Suprapubic skin (tissue), 4 donors: ENCODE results near the gene MAGEF1. TPM values are rescaled to one million over a fixed set of nuclear protein-coding genes. Genes with fewer than 3 reads are reported as not detected.
A peak's percentile ranks its signal among the peaks of the same experiment; 100 is the strongest.

Experiments used
- DNase-seq, 2 donors: peaks; one replicate each; pipeline ENCODE4 v3.0.0-alpha.2; 2019; ENCODE audit warnings: low spot score in 2 of 2
- H3K27ac ChIP-seq: fragments of 200-600 bp; sonication (generic); one replicate; pipeline ENCODE4 v1.5.1; 2019
- H3K27me3 ChIP-seq: fragments of 200-600 bp; sonication (generic); one replicate; pipeline ENCODE4 v1.5.1; 2019
- H3K36me3 ChIP-seq: fragments of 200-600 bp; sonication (generic); one replicate; pipeline ENCODE4 v1.5.1; 2019
- H3K4me1 ChIP-seq: fragments of 200-600 bp; sonication (generic); one replicate; pipeline ENCODE4 v1.5.1; 2019
- H3K4me3 ChIP-seq: fragments of 200-600 bp; sonication (generic); one replicate; pipeline ENCODE4 v1.5.1; 2019; ENCODE audit warnings: mild to moderate bottlenecking
- H3K9me3 ChIP-seq: fragments of 200-600 bp; sonication (generic); one replicate; pipeline ENCODE4 v1.5.1; 2019
- EP300 ChIP-seq: sonication (generic); formaldehyde crosslinking; IDR thresholded peaks from one replicate; pipeline ENCODE4 v1.6.1; 2017; ENCODE audit warnings: antibody characterized with exemption
- POLR2A ChIP-seq, 2 donors: fragments of 450-650 bp; IDR thresholded peaks; one replicate each; pipeline ENCODE4 v1.6.1; 2017; ENCODE audit warnings: antibody characterized with exemption in 2 of 2, mild to moderate bottlenecking in 2 of 2, moderate library complexity in 2 of 2
- POLR2AphosphoS5 ChIP-seq, 3 donors: sonication (generic); formaldehyde crosslinking; IDR thresholded peaks; one replicate each; pipeline ENCODE4 v1.6.1; 2017; ENCODE audit warnings: antibody characterized with exemption in 3 of 3
- WGBS: methylation state at CpG from one replicate; pipeline ENCODE4 v1.1.5; 2018; 5-methylcytosine and 5-hydroxymethylcytosine counted together
- total RNA-seq, 4 donors: library from RNA; depleted of rRNA; stranded (reverse); fragments of >200 nt; gene quantifications; one replicate each; pipeline ENCODE4 v1.1.0, GENCODE V29; 2016
- TF ChIP-seq, protein P1 (sequence below), 2 donors: fragments of 200-600 bp in 1 of 2; fragments of 450-650 bp in 1 of 2; sonication (generic) in 1 of 2; IDR thresholded peaks; one replicate each; pipeline ENCODE4 v1.5.1; 2016 to 2019; ENCODE audit warnings: antibody characterized with exemption in 2 of 2, mild to moderate bottlenecking in 1 of 2, moderate library complexity in 1 of 2

Gene MAGEF1
- total RNA-seq, 4 donors from 2014 or later, result 12.8 to 26.5 (median 17.7) TPM

DNA sequence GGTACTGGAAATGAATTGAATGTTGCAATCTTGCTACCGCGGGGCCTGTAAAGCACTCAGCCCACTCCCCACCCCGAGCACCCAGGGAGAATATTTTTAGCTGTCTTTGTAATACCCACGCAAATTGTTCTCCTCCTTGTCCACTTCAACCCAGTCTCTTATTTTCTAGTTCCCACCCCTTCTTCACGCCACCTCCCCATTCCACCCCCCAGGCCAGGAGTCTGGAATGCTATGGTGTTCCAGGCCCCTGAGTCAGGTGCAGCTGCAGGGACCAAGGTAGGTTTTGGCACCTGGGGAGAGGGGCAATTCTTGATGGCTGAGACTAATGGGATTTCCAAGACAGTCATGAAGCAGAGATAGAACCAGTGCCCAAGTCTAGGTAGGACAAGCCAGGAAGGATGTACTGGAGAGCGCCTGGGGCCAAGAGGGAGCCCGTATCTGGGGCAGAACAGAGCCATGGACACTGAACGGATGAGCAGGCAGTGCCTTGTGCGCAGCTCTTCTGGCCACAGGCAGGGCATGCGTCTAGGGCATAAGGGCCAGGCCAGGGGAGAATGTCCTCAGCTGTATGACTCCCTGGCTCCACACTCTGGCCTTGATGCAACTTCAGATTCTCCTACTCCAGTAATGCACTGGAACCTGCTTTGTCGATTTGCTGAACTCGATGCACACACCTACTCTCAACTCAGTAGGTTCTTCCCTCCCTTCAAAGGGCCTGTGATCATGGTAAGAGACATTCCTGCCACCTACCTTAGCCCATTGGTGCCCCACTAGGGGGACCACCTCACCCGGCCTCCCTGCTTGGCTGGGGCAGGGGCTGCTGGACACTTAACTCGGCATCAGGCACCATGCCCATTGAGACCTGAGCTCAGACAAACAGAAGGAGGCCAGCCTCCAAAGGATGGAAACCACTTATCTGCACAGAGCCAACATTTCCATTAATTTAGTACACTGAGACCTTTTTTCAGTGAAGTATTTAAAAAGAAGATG is 34.6 kb upstream of the MAGEF1 start:
- Histone ChIP-seq H3K27me3 (no peaks in the 10 kb centered on the region), H3K9me3 (no peaks in the 10 kb centered on the region), H3K4me3 (no peak overlapping the region), H3K27ac (no peak overlapping the region), H3K4me1 (peaks cover 21% of the 10 kb centered on the region), H3K36me3 (no peaks in the 10 kb centered on the region)
- 89% methylated on average over 14 of the region's 14 CpGs for WGBS
- TF ChIP-seq POLR2AphosphoS5 (IDR thresholded peaks at IDR 0.05) (no peak), EP300 (no peak), POLR2A (IDR thresholded peaks at IDR 0.05) (no peak)
- TF ChIP-seq, protein P1, sequence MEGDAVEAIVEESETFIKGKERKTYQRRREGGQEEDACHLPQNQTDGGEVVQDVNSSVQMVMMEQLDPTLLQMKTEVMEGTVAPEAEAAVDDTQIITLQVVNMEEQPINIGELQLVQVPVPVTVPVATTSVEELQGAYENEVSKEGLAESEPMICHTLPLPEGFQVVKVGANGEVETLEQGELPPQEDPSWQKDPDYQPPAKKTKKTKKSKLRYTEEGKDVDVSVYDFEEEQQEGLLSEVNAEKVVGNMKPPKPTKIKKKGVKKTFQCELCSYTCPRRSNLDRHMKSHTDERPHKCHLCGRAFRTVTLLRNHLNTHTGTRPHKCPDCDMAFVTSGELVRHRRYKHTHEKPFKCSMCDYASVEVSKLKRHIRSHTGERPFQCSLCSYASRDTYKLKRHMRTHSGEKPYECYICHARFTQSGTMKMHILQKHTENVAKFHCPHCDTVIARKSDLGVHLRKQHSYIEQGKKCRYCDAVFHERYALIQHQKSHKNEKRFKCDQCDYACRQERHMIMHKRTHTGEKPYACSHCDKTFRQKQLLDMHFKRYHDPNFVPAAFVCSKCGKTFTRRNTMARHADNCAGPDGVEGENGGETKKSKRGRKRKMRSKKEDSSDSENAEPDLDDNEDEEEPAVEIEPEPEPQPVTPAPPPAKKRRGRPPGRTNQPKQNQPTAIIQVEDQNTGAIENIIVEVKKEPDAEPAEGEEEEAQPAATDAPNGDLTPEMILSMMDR (IDR thresholded peaks at IDR 0.05), result no peak
- DNase-seq, result peak in 1 of 2 donors; percentile 37

DNA sequence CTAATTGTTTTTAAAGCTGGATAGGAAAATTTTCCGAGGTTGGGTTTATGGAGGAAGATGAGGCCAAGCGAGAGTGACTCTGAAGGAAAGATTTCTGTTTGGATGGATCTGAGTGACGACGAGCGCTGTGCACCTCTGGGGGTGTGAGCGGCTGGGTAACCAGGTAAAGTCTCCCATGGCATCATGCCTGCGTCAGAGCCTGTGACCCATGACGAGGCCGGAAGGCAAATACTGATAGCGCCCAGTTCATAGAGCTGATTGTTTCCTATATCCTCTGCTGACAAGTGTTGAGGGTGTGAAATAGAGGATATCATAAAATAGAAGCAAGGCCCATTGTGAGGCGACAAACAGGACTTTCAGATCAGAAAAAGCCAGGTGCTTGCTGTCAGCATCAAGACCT is 33.7 kb upstream of the MAGEF1 start:
- WGBS, result 92% methylated on average over 11 of the region's 11 CpGs
- H3K27me3 ChIP-seq, result no peaks in the 10 kb centered on the region
- no peak overlapping the region for H3K4me3 ChIP-seq
- TF ChIP-seq POLR2A (IDR thresholded peaks at IDR 0.05) (no peak), POLR2AphosphoS5 (IDR thresholded peaks at IDR 0.05) (no peak), EP300 (no peak)
- TF ChIP-seq, protein P1 (IDR thresholded peaks at IDR 0.05), result no peak
- H3K4me1 ChIP-seq, result peaks cover 30% of the 10 kb centered on the region
- H3K9me3 ChIP-seq, result no peaks in the 10 kb centered on the region
- peak; percentile 7 to 18 for DNase-seq
- H3K36me3 ChIP-seq, result no peaks in the 10 kb centered on the region
- H3K27ac ChIP-seq, result no peak overlapping the region

DNA sequence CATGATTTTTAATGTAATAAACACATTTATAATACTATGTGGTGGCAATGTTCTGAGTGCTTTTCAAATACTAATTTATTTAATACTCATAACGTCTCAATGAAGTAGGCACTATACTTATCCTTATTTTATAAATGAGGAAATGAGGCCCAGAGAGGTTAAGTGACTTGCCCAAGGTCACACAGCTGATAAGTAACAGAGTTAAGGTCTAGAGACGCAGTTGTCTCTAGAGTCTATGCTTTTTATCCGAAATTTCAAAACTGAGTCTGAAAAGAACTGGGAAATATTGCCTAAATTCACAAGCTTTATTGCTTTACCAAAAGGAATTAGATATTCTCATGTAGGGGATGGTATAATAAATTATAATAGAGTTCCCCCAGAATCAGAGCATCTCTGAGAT is 31.4 kb upstream of the MAGEF1 start:
- no peaks in the 10 kb centered on the region for H3K36me3 ChIP-seq
- no peak overlapping the region for H3K27ac ChIP-seq
- no peak for DNase-seq
- no peaks in the 10 kb centered on the region for H3K27me3 ChIP-seq
- peaks cover 47% of the 10 kb centered on the region for H3K4me1 ChIP-seq
- no peak overlapping the region for H3K4me3 ChIP-seq
- 88% methylated on average over 3 of the region's 3 CpGs for WGBS
- no peaks in the 10 kb centered on the region for H3K9me3 ChIP-seq
- TF ChIP-seq POLR2A (IDR thresholded peaks at IDR 0.05) (no peak), POLR2AphosphoS5 (IDR thresholded peaks at IDR 0.05) (no peak), EP300 (no peak)
- TF ChIP-seq, protein P1 (IDR thresholded peaks at IDR 0.05), result no peak

DNA sequence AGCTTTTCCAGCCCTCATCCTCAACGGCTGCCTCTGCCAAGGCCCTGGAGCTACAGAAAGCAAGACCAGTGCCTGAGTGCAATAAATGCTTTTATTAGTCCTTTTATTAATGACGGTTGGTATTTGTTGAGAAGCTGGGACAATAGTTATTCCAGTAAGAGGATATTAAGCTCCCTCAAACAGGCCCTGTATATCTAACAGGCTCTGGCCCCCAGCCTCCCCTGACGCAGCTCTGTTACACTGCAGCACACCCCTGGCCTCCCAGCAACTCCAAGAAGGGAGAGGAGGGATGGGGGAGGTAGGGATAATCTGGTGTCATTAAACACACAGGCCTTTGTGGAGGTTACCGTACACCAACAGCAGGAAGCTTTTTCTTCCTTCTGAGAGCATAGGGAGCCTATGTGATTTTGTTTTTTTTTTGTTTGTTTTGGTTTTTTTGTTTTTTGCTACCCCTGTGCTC is 30.8 kb upstream of the MAGEF1 start:
- H3K27ac ChIP-seq, result no peak overlapping the region
- DNase-seq, result peak; percentile 50 to 58
- WGBS, result 38% methylated on average over 4 of the region's 4 CpGs
- H3K4me3 ChIP-seq, result no peak overlapping the region
- H3K9me3 ChIP-seq, result no peaks in the 10 kb centered on the region
- peaks cover 48% of the 10 kb centered on the region for H3K4me1 ChIP-seq
- H3K27me3 ChIP-seq, result no peaks in the 10 kb centered on the region
- H3K36me3 ChIP-seq, result no peaks in the 10 kb centered on the region
- TF ChIP-seq, protein P1 (IDR thresholded peaks at IDR 0.05), result no peak
- TF ChIP-seq POLR2AphosphoS5 (IDR thresholded peaks at IDR 0.05), result no peak
- TF ChIP-seq POLR2A (IDR thresholded peaks at IDR 0.05), result no peak
- no peak for TF ChIP-seq EP300
